H1 (cell line): ENCODE measurements around the gene HLA-DOB. TPM values are rescaled to one million over a fixed set of nuclear protein-coding genes. Genes with fewer than 3 reads are reported as not detected.

Experiments
- CTCF ChIA-PET: fragments of 300-600 bp; sonication (Branson Sonifier 250); formaldehyde crosslinking; loops from one replicate; lab custom pipeline; 2021; ENCODE audit not compliant: partially characterized antibody; lab: Charles Lee
- POLR2A ChIA-PET: fragments of 300-600 bp; sonication (Branson Sonifier 250); formaldehyde crosslinking; loops from one replicate; lab custom pipeline; 2021; ENCODE audit warnings: inconsistent platforms; ENCODE audit not compliant: partially characterized antibody; lab: Charles Lee
- DNase-seq, 2 experiments: peaks; one replicate each; pipeline versions ENCODE4 v3.0.0 to v3.0.0-alpha.2; 2010 to 2022; ENCODE audit warnings: low spot score in 2 of 2, low read depth in 1 of 2, mixed read lengths in 1 of 2
- FAIRE-seq: peaks from 2 replicates; lab custom pipeline; 2011; peaks lifted over from hg19 to GRCh38; lab: Jason Lieb, UNC
- H2AFZ ChIP-seq: 2 replicates; pipeline ENCODE4 v1.8.1; 2012; ENCODE audit warnings: low read length, inconsistent platforms
- H2AK5ac ChIP-seq: 2 replicates; pipeline ENCODE4 v1.6.1; 2013; ENCODE audit warnings: low read depth, low read length
- H2BK120ac ChIP-seq: replicated peaks from 2 replicates; pipeline ENCODE3; 2013; ENCODE audit warnings: low read depth, low read length, inconsistent platforms
- H2BK12ac ChIP-seq: 2 replicates; pipeline ENCODE4 v1.6.1; 2013; ENCODE audit warnings: low read depth, low read length
- H2BK15ac ChIP-seq: 2 replicates; pipeline ENCODE4 v1.6.1; 2013; ENCODE audit warnings: low read length
- H2BK20ac ChIP-seq: 2 replicates; pipeline ENCODE4 v1.6.1; 2013; ENCODE audit warnings: low read length
- H2BK5ac ChIP-seq: 2 replicates; pipeline ENCODE4 v1.6.1; 2013; ENCODE audit warnings: low read depth, low read length
- H3K14ac ChIP-seq: 2 replicates; pipeline ENCODE4 v1.6.1; 2013; ENCODE audit warnings: inconsistent platforms; ENCODE audit not compliant: insufficient read length
- H3K18ac ChIP-seq: 2 replicates; pipeline ENCODE4 v1.6.1; 2013; ENCODE audit warnings: low read length; ENCODE audit errors: extremely low read depth
- H3K23ac ChIP-seq: 2 replicates; pipeline ENCODE4 v1.6.1; 2013; ENCODE audit warnings: inconsistent platforms; ENCODE audit not compliant: insufficient read length
- H3K23me2 ChIP-seq: 2 replicates; pipeline ENCODE4 v1.6.1; 2013; ENCODE audit warnings: low read depth, low read length
- H3K27ac ChIP-seq: 2 replicates; pipeline ENCODE4 v1.6.1; 2011; ENCODE audit warnings: low read depth, low read length, inconsistent platforms
- H3K27me3 ChIP-seq, 4 experiments: replicated peaks in 1 of 4; 1 replicate in 1 of 4; 2 replicates in 3 of 4; pipeline versions ENCODE4 v1.6.1 to v1.8.1; 2011 to 2013; ENCODE audit warnings: low read length in 3 of 4, mild to moderate bottlenecking in 3 of 4, inconsistent platforms in 2 of 4, mixed read lengths in 2 of 4, moderate library complexity in 1 of 4; ENCODE audit not compliant: control insufficient read depth in 3 of 4, insufficient read depth in 3 of 4; ENCODE audit errors: extremely low read depth in 1 of 4
- H3K36me3 ChIP-seq, 4 experiments: 2 replicates each; pipeline versions ENCODE4 v1.6.1 to v1.8.1; 2011 to 2013; ENCODE audit warnings: mild to moderate bottlenecking in 4 of 4, low read length in 3 of 4, moderate library complexity in 2 of 4, control low read depth in 1 of 4, inconsistent platforms in 1 of 4; ENCODE audit not compliant: insufficient read depth in 4 of 4, control insufficient read depth in 2 of 4
- H3K4ac ChIP-seq: replicated peaks from 2 replicates; pipeline ENCODE3; 2013; ENCODE audit warnings: low read length, low read depth, mixed read lengths, inconsistent platforms; ENCODE audit not compliant: insufficient read length
- H3K4me1 ChIP-seq, 4 experiments: replicated peaks in 1 of 4; 1 replicate in 1 of 4; 2 replicates in 3 of 4; pipeline versions ENCODE4 v1.6.1 to v1.8.1; 2011 to 2013; ENCODE audit warnings: low read length in 3 of 4, inconsistent platforms in 2 of 4, mixed read lengths in 1 of 4; ENCODE audit not compliant: insufficient read depth in 4 of 4, control insufficient read depth in 3 of 4
- H3K4me2 ChIP-seq, 2 experiments: 2 replicates each; pipeline versions ENCODE4 v1.6.1 to v1.8.1; 2011 to 2013; ENCODE audit warnings: low read depth in 2 of 2, low read length in 2 of 2, control low read depth in 1 of 2, inconsistent platforms in 1 of 2, mild to moderate bottlenecking in 1 of 2; ENCODE audit not compliant: insufficient read depth in 1 of 2
- H3K4me3 ChIP-seq, 4 experiments: fragments of 200-600, 300-600 bp in 1 of 4; sonication (generic), shearing (Covaris generic), sonication (Bioruptor Twin) in 1 of 4; 2 replicates each; pipeline versions ENCODE4 v1.5.1 to v1.8.1; 2011 to 2016; ENCODE audit warnings: low read length in 4 of 4, low read depth in 3 of 4, control low read depth in 2 of 4, inconsistent platforms in 2 of 4, mild to moderate bottlenecking in 2 of 4, mixed read lengths in 1 of 4, moderate library complexity in 1 of 4; ENCODE audit not compliant: insufficient read depth in 2 of 4; ENCODE audit errors: extremely low read depth in 1 of 4
- H3K56ac ChIP-seq: replicated peaks from 2 replicates; pipeline ENCODE3; 2013; ENCODE audit warnings: low read depth, mild to moderate bottlenecking, mixed read lengths, low read length, inconsistent platforms; ENCODE audit not compliant: insufficient read length
- H3K79me1 ChIP-seq: 2 replicates; pipeline ENCODE4 v1.6.1; 2013; ENCODE audit warnings: low read depth, low read length, control low read depth
- H3K79me2 ChIP-seq, 2 experiments: 2 replicates each; pipeline versions ENCODE4 v1.6.1 to v1.8.1; 2012 to 2013; ENCODE audit warnings: low read length in 2 of 2, mild to moderate bottlenecking in 2 of 2, inconsistent platforms in 1 of 2; ENCODE audit not compliant: insufficient read depth in 2 of 2, control insufficient read depth in 1 of 2
- H3K9ac ChIP-seq, 4 experiments: replicated peaks in 1 of 4; 1 replicate in 1 of 4; 2 replicates in 3 of 4; pipeline versions ENCODE4 v1.6.1 to v1.8.1; 2011 to 2013; ENCODE audit warnings: low read depth in 3 of 4, low read length in 3 of 4, control low read depth in 2 of 4, mild to moderate bottlenecking in 2 of 4, moderate library complexity in 2 of 4, inconsistent platforms in 1 of 4; ENCODE audit errors: extremely low read depth in 1 of 4
- H3K9me3 ChIP-seq, 2 experiments: 2 replicates each; pipeline versions ENCODE4 v1.6.1 to v1.8.1; 2012 to 2013; ENCODE audit warnings: mild to moderate bottlenecking in 2 of 2, moderate library complexity in 2 of 2, control low read depth in 1 of 2, inconsistent platforms in 1 of 2, low read depth in 1 of 2, low read length in 1 of 2, mixed read lengths in 1 of 2; ENCODE audit not compliant: insufficient read depth in 2 of 2
- H4K20me1 ChIP-seq, 2 experiments: replicated peaks in 1 of 2; 2 replicates each; pipeline versions ENCODE3 to v1.8.1; 2011 to 2013; ENCODE audit warnings: inconsistent platforms in 2 of 2, low read length in 2 of 2, mild to moderate bottlenecking in 1 of 2; ENCODE audit not compliant: insufficient read depth in 2 of 2, control insufficient read depth in 1 of 2
- H4K5ac ChIP-seq: 2 replicates; pipeline ENCODE4 v1.6.1; 2013; ENCODE audit warnings: low read length, low read depth, mixed read lengths, inconsistent platforms; ENCODE audit not compliant: insufficient read length
- H4K8ac ChIP-seq: 2 replicates; pipeline ENCODE4 v1.8.0; 2013; ENCODE audit warnings: mild to moderate bottlenecking, moderate library complexity, low read length, inconsistent platforms; ENCODE audit not compliant: insufficient read depth; ENCODE audit errors: extremely low read depth
- H4K91ac ChIP-seq: replicated peaks from 2 replicates; pipeline ENCODE3; 2013; ENCODE audit warnings: low read length, mixed read lengths, inconsistent platforms; ENCODE audit not compliant: insufficient read length
- CHD2 ChIP-seq: IDR thresholded peaks from 2 replicates; pipeline ENCODE4 v1.6.1; 2012; ENCODE audit warnings: low read length, improper control_type of control experiment
- TAF1 ChIP-seq: IDR thresholded peaks from 2 replicates; pipeline ENCODE4 v1.6.1; 2011; ENCODE audit warnings: mild to moderate bottlenecking, low read depth, low read length
- WGBS, 2 experiments: shearing (Covaris generic) in 1 of 2; methylation state at CpG; one replicate each; pipeline versions ENCODE4 v1.1.6 to v1.1.7; 2013 to 2015; ENCODE audit warnings: low lambda C conversion rate in 2 of 2, mixed read lengths in 2 of 2, inconsistent platforms in 1 of 2, low coverage in 1 of 2, missing lambda C conversion rate in 1 of 2; ENCODE audit not compliant: insufficient replicate concordance in 2 of 2, insufficient coverage in 1 of 2, insufficient read length in 1 of 2; ENCODE audit errors: extremely low coverage in 1 of 2, missing lambda C conversion rate in 1 of 2; 5-methylcytosine and 5-hydroxymethylcytosine counted together
- polyA plus RNA-seq, 7 experiments: library from polyadenylated mRNA; depleted of rRNA in 3 of 7; stranded (reverse) in 5 of 7; unstranded in 2 of 7; fragments of >200 nt in 5 of 7; fragments of 200-250 nt in 2 of 7; gene quantifications; 1 replicate in 5 of 7; 2 replicates in 1 of 7; 4 replicates in 1 of 7; pipeline versions ENCODE4 v1.2.1 to v1.2.3, GENCODE V29; 2011 to 2013; ENCODE audit warnings: missing spikeins in 2 of 7, mixed read lengths in 2 of 7
- total RNA-seq: library from RNA; stranded (reverse); fragmentation: NEBNext Ultra II Directional; extraction: Animal tissue kit (Norgen Biotek cat#: 25700); gene quantifications from 2 replicates; pipeline ENCODE4 v1.2.1, GENCODE V29; 2021

Gene HLA-DOB
- total and polyA plus RNA-seq, 2 of the 8 experiments (the other 6 are each of a cell fraction or from before 2014, with no cell fraction given): 0.35 TPM; not detected in 1

GRCh38 chr6:32854376-32855178 lies 37.8 kb upstream of the HLA-DOB start:
- Histone ChIP-seq H3K9ac (no peak overlapping the region), H3K4me1 (peaks cover 0 to 4% (median 1%) of the 10 kb centered on the region in 4 experiments; a peak in 4 of 7 replicates), H3K14ac (no peak overlapping the region), H2BK12ac (no peak overlapping the region), H3K9me3 (no peaks in the 10 kb centered on the region), H3K36me3 (peaks cover 0 to 4% (median 0%) of the 10 kb centered on the region in 4 experiments; a peak in 1 of 8 replicates), H3K23me2 (peaks cover 13% of the 10 kb centered on the region), H3K79me1 (no peaks in the 10 kb centered on the region), H3K79me2 (no peaks in the 10 kb centered on the region), H3K23ac (no peak overlapping the region), H4K91ac (no peak overlapping the region), H2BK15ac (0 out of 2 replicates have a peak overlapping the region, but pooled peaks have one; percentile 10), H2BK120ac (no peak overlapping the region), H3K27me3 (peaks cover 6 to 41% (median 36%) of the 10 kb centered on the region in 4 experiments), H3K18ac (no peak overlapping the region), H2BK20ac (no peak overlapping the region), H2AK5ac (no peak overlapping the region), H3K4ac (no peak overlapping the region), H2BK5ac (no peak overlapping the region), H4K8ac (no peak overlapping the region), H3K27ac (no peak overlapping the region), H3K56ac (no peak overlapping the region), H3K4me2 (peak overlapping the region; percentile 98 to 99), H4K5ac (no peak overlapping the region), H4K20me1 (no peaks in the 10 kb centered on the region), H2AFZ (peak overlapping the region; percentile 97), H3K4me3 (peak overlapping the region; percentile 26 to 77 (median 66))
- FAIRE-seq: no peak
- CTCF ChIA-PET: interaction anchor here (0.6 to 19.9 kb wide), 9 partner anchors 13 to 265 kb away, joined by 3 to 402 read pairs (median 4); partner anchors contain the start of genes PSMB8 and TAP2
- TF ChIP-seq TAF1 (no peak), CHD2 (0 out of 2 replicates have a peak, but pooled peaks have one; percentile 3)
- POLR2A ChIA-PET: interaction anchor here (0.6 to 4.0 kb wide), 5 partner anchors 10 to 141 kb away, joined by 3 to 49 read pairs (median 4); partner anchors contain the start of gene BRD2
- WGBS, 2 experiments: 35% methylated on average over 22 of the region's 24 CpGs; no CpG with 5 or more reads in 1 of the 2 experiments
- no peak for DNase-seq
